IPS DF 6.9 (cell line): ENCODE measurements around the gene TNFSF13.

ENCODE experiments used
- DNase-seq: peaks from one replicate; pipeline ENCODE4 v3.0.0-alpha.2; 2013; ENCODE audit warnings: low read depth, low spot score
- H3K27ac ChIP-seq: one replicate; pipeline ENCODE4 v1.5.1; 2013; ENCODE audit warnings: low read length, control low read depth
- H3K27me3 ChIP-seq: 2 replicates; pipeline ENCODE4 v1.6.1; 2013; ENCODE audit warnings: mild to moderate bottlenecking, low read length; ENCODE audit not compliant: control insufficient read depth, insufficient read depth
- H3K36me3 ChIP-seq: 2 replicates; pipeline ENCODE4 v1.6.1; 2013; ENCODE audit warnings: low read length; ENCODE audit not compliant: control insufficient read depth, insufficient read depth
- H3K4me1 ChIP-seq: 2 replicates; pipeline ENCODE4 v1.6.1; 2013; ENCODE audit warnings: low read length; ENCODE audit not compliant: control insufficient read depth, insufficient read depth
- H3K4me3 ChIP-seq: 2 replicates; pipeline ENCODE4 v1.5.1; 2013; ENCODE audit warnings: mild to moderate bottlenecking, low read length
- H3K9me3 ChIP-seq: 2 replicates; pipeline ENCODE4 v1.6.1; 2013; ENCODE audit warnings: low read length, inconsistent platforms; ENCODE audit not compliant: control insufficient read depth, insufficient read depth
- WGBS: extraction: QIAGEN DNeasy Blood & Tissue Kit; methylation state at CpG from one replicate; pipeline ENCODE4 v1.1.7; 2013; ENCODE audit warnings: mixed read lengths, missing lambda C conversion rate; ENCODE audit not compliant: insufficient read length, insufficient coverage; 5-methylcytosine and 5-hydroxymethylcytosine counted together

Gene TNFSF13

DNA sequence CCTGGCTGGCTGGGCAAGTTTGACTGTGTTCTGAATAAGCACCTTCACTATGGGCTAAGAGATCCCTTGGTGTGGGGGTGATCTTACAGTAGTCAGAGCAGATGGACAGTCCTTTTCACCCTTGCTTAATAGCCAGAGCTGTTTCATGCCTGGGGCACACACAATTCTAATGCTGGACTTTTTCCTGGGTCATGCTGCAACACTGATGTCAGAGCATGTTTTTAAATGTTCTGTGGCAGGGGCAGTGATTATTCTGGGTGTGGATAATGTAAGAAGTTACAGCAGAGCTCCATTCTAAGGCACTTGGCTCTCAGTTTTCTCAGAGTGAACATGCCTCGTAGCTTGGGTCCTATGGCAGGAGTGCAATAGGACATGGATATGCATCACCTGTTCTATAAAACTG is 16.9 kb downstream of the TNFSF13 start:
- DNase-seq: no peak
- no CpG with 5 or more reads among the region's 1 CpG for WGBS
- H3K4me3 ChIP-seq: no peak overlapping the region
- no peaks in the 10 kb centered on the region for H3K9me3 ChIP-seq
- H3K36me3 ChIP-seq: peaks cover 46% of the 10 kb centered on the region
- no peak overlapping the region for H3K27ac ChIP-seq
- no peaks in the 10 kb centered on the region for H3K27me3 ChIP-seq
- H3K4me1 ChIP-seq: peaks cover 3% of the 10 kb centered on the region

- no peaks in the 10 kb centered on the region for H3K27me3 ChIP-seq
- peaks cover 42% of the 10 kb centered on the region for H3K36me3 ChIP-seq
- no peak for DNase-seq
- H3K4me3 ChIP-seq: no peak overlapping the region
- H3K27ac ChIP-seq: no peak overlapping the region
- H3K9me3 ChIP-seq: no peaks in the 10 kb centered on the region
- peaks cover 3% of the 10 kb centered on the region for H3K4me1 ChIP-seq
- no CpG with 5 or more reads among the region's 7 CpGs for WGBS
Measured at GRCh38 chr17:7575959-7576358, 17.4 kb downstream of the TNFSF13 start.

- Histone ChIP-seq H3K27me3 (no peaks in the 10 kb centered on the region), H3K36me3 (peaks cover 39% of the 10 kb centered on the region), H3K9me3 (no peaks in the 10 kb centered on the region), H3K27ac (no peak overlapping the region), H3K4me1 (peaks cover 3% of the 10 kb centered on the region), H3K4me3 (no peak overlapping the region)
- DNase-seq: no peak
- WGBS: no CpG with 5 or more reads among the region's 14 CpGs
Measured at GRCh38 chr17:7576432-7576937, 17.9 kb downstream of the TNFSF13 start.

DNA sequence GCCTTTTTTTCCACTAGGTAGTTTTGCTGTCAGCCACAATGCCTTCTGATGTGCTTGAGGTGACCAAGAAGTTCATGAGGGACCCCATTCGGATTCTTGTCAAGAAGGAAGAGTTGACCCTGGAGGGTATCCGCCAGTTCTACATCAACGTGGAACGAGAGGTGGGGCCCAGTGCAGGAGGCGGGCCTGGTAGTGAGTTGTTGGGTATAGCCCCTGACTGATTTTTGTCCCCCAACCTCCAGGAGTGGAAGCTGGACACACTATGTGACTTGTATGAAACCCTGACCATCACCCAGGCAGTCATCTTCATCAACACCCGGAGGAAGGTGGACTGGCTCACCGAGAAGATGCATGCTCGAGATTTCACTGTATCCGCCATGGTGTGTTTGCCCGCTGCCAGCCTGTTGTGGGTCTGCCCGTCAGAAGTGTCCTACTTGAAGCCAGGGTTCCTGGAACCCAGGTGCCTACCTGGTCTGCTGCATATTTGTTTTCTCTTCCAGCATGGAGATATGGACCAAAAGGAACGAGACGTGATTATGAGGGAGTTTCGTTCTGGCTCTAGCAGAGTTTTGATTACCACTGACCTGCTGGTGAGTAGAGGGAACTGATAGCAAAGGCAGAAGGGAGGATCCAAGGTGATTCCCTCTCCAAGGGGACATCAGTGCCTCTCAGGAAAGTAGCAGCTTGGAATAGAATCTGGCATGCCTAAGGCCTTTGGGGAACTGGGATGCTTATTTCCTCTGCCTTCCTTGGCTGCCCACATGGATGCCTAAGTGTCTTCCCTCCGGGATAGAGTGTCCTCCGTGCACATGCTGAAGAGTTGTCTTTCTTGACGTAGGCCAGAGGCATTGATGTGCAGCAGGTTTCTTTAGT is 19.0 kb downstream of the TNFSF13 start:
- Histone ChIP-seq H3K9me3 (no peaks in the 10 kb centered on the region), H3K4me3 (no peak overlapping the region), H3K4me1 (peaks cover 3% of the 10 kb centered on the region), H3K27ac (no peak overlapping the region), H3K36me3 (peaks cover 39% of the 10 kb centered on the region), H3K27me3 (no peaks in the 10 kb centered on the region)
- no peak for DNase-seq
- WGBS: no CpG with 5 or more reads among the region's 17 CpGs

GRCh38 chr17:7579001-7579833 is 20.7 kb downstream of the TNFSF13 start, which contains the start of gene CD68:
CD68 (plus strand) TSS chr17:7579638; CDS start chr17:7579678, 40 bp downstream.
- Histone ChIP-seq H3K4me3 (no peak within 1 kb of the TSS), H3K9me3 (no peaks in the 10 kb centered on the region), H3K27ac (no peak within 1 kb of the TSS), H3K36me3 (peaks cover 36% of the 10 kb centered on the region), H3K4me1 (peaks cover 5% of the 10 kb centered on the region), H3K27me3 (no peaks in the 10 kb centered on the region)
- DNase-seq: no peak
- no CpG with 5 or more reads among the region's 7 CpGs for WGBS

GRCh38 chr17:7579834-7580603 is 21.5 kb downstream of the TNFSF13 start:
- Histone ChIP-seq H3K36me3 (peaks cover 28% of the 10 kb centered on the region), H3K27ac (no peak overlapping the region), H3K27me3 (no peaks in the 10 kb centered on the region), H3K4me3 (no peak overlapping the region), H3K9me3 (no peaks in the 10 kb centered on the region), H3K4me1 (peaks cover 5% of the 10 kb centered on the region)
- WGBS: no CpG with 5 or more reads among the region's 12 CpGs
- DNase-seq: no peak

GRCh38 chr17:7580604-7581575 is 22.3 kb downstream of the TNFSF13 start:
- DNase-seq: no peak
- H3K27me3 ChIP-seq: no peaks in the 10 kb centered on the region
- no peaks in the 10 kb centered on the region for H3K9me3 ChIP-seq
- no peak overlapping the region for H3K4me3 ChIP-seq
- no peak overlapping the region for H3K27ac ChIP-seq
- peaks cover 5% of the 10 kb centered on the region for H3K4me1 ChIP-seq
- no CpG with 5 or more reads among the region's 23 CpGs for WGBS
- peaks cover 20% of the 10 kb centered on the region for H3K36me3 ChIP-seq

- H3K9me3 ChIP-seq: no peaks in the 10 kb centered on the region
- H3K36me3 ChIP-seq: peaks cover 6% of the 10 kb centered on the region; the same call in 1 of the 2 replicates
- H3K27me3 ChIP-seq: no peaks in the 10 kb centered on the region
- no peak overlapping the region; the same call in 1 of the 2 replicates for H3K4me3 ChIP-seq
- WGBS: no CpG with 5 or more reads among the region's 36 CpGs
- H3K4me1 ChIP-seq: peaks cover 5% of the 10 kb centered on the region
- no peak for DNase-seq
- H3K27ac ChIP-seq: no peak overlapping the region
Measured at GRCh38 chr17:7582396-7583252, 24.1 kb downstream of the TNFSF13 start.
